ENCODE measurements around the gene LTK.
A peak's percentile ranks its signal among the peaks of the same experiment; 100 is the strongest.

The LTK gene

DNA sequence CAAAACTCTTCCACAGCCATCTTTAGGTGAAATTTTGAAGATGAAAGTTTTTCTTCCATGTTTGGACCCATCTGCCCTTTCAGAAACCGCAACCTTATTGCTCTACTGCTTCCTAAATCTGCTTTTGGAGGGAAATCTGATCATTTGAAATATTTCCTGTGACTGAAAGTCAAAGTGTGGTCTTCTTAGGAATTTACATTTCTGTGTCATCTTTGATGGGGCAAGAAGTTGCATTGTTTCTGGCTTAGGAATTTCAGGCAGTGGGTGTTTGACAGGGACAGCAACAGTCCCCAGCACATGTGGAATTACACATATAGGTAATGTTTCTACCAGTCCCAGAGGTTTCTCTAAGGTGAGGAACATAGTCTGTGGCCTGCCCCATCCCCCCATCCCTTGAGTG lies 40.1 kb upstream of the LTK start:
- no peak for DNase-seq (ENCODE audit: low read depth)
- no peak overlapping the region for H3K4me3 ChIP-seq (ENCODE audit: low read depth, low read length)
- TF ChIP-seq CTCF (IDR thresholded peaks at IDR 0.05; ENCODE audit: insufficient read depth, low read depth, low read length, missing control alignments): no peak

GRCh38 chr15:41550066-41550775 lies 36.6 kb upstream of the LTK start:
- no peak for TF ChIP-seq CTCF (IDR thresholded peaks at IDR 0.05; ENCODE audit: insufficient read depth, low read depth, low read length, missing control alignments)

DNA sequence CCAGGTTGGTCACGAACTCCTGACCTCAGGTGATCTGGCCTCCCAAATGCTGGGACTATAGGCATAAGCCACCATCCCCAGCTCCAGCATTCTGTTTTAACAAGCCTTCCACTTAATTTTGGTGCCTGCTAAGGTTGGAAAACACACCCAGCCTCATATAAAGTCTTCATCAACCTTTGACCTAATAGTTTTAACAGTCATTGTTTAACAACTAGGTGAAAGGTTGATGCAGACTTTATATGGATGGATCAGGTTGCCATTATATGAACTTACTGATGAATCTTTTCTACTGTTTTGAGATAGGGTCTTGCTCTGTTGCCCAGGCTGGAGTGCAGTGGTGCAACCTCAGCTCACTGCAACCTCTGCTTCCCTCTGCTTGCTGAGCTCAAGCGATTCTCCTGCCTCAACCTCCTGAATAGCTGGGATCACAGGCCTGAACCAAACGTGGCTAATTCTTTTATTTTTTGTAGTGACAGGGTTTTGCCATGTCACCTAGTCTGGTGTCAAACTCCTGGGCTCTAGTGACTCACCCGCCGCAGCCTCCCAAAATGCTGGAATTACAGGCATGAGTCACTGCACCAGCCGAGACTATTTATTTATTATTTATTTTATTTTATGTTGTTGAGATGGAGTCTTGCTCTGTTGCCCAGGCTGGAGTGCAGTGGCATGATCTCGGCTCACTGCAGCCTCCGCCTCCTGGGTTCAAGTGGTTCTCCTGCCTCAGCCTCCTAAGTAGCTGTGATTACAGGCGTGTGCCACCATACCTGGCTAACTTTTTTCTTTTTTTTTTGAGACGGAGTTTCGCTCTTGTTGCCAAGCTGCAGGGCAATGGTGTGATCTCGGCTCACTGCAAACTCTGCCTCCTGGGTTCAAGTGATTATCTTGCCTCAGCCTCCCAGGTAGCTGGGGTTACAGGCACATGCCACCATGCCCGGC lies 33.5 kb upstream of the LTK start:
- no peak overlapping the region for H3K4me3 ChIP-seq (ENCODE audit: low read depth, low read length)
- no peak for DNase-seq (ENCODE audit: low read depth)
- no peak for TF ChIP-seq CTCF (IDR thresholded peaks at IDR 0.05; ENCODE audit: insufficient read depth, low read depth, low read length, missing control alignments)

More at GRCh38 chr15:41550066-41550775, 36.6 kb upstream of the LTK start:
- DNase-seq (ENCODE audit: low read depth): no peak
- H3K4me3 ChIP-seq (ENCODE audit: low read depth, low read length): no peak overlapping the region

DNA sequence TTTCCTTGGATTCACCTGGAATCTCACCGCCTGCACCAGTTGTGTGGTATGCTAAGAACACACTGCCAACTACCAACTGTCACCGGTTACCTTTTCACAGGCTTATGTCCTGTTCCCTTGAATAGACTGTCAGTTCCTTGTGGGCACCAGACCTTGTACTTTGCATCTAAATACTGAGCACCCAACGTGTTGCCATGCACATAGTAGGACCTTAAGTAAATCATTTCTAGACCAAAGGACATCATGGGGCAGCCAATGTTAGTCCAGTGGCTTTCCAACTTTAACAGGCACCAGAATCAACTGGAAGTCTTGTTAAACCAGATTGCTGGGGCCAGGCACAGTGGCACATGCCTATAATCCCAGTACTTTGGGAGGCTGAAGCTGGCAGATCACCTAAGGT lies 31.6 kb upstream of the LTK start:
- DNase-seq (ENCODE audit: low read depth): no peak
- no peak overlapping the region for H3K4me3 ChIP-seq (ENCODE audit: low read depth, low read length)
- TF ChIP-seq CTCF (IDR thresholded peaks at IDR 0.05; ENCODE audit: insufficient read depth, low read depth, low read length, missing control alignments): no peak

- DNase-seq (ENCODE audit: low read depth): no peak
- no peak for TF ChIP-seq CTCF (IDR thresholded peaks at IDR 0.05; ENCODE audit: insufficient read depth, low read depth, low read length, missing control alignments)
- no peak overlapping the region for H3K4me3 ChIP-seq (ENCODE audit: low read depth, low read length)
These were observed 31.0 kb upstream of the LTK start for GRCh38 chr15:41544650-41545015.

GRCh38 chr15:41543521-41543870 lies 29.9 kb upstream of the LTK start:
- no peak for TF ChIP-seq CTCF (IDR thresholded peaks at IDR 0.05; ENCODE audit: insufficient read depth, low read depth, low read length, missing control alignments)
- H3K4me3 ChIP-seq (ENCODE audit: low read depth, low read length): peak overlapping the region; percentile 100
- no peak for DNase-seq (ENCODE audit: low read depth)
